ENCODE measurements around the gene SLC7A1. TPM values are rescaled to one million over a fixed set of nuclear protein-coding genes. Genes with fewer than 3 reads are reported as not detected.

SLC7A1 gene
- total and polyA plus RNA-seq, 2 experiments from 2014 or later: 23.0 to 74.7 TPM

DNA sequence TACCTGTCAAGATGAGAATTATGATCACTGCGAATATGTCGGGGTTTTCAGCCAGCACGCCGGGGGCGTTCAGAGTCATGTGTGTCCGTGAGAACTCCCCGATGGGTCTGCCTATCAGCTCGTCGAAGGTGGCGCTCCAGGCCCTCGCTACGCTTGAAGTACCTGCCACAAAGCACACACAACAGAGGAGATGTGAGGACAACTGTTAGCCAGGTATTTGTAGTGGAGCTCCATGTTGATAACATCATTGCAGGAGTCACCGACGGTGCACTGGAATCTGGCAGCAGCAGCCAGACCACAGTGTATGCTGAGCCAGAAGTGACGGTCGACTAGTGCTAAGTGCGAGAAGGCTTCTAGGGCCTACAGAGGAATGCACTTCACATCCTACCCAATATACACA, 62.7 kb downstream of the SLC7A1 start (continued):
- TF ChIP-seq EZH2 (IDR thresholded peaks at IDR 0.05; ENCODE audit: low read depth, unreplicated experiment) (no peak), NANOG (IDR thresholded peaks at IDR 0.05; ENCODE audit: borderline replicate concordance) (no peak), CREB1 (CRISPR knock-in tag; IDR thresholded peaks at IDR 0.05; ENCODE audit: low read depth) (no peak)
- TF ChIP-seq, protein P1, sequence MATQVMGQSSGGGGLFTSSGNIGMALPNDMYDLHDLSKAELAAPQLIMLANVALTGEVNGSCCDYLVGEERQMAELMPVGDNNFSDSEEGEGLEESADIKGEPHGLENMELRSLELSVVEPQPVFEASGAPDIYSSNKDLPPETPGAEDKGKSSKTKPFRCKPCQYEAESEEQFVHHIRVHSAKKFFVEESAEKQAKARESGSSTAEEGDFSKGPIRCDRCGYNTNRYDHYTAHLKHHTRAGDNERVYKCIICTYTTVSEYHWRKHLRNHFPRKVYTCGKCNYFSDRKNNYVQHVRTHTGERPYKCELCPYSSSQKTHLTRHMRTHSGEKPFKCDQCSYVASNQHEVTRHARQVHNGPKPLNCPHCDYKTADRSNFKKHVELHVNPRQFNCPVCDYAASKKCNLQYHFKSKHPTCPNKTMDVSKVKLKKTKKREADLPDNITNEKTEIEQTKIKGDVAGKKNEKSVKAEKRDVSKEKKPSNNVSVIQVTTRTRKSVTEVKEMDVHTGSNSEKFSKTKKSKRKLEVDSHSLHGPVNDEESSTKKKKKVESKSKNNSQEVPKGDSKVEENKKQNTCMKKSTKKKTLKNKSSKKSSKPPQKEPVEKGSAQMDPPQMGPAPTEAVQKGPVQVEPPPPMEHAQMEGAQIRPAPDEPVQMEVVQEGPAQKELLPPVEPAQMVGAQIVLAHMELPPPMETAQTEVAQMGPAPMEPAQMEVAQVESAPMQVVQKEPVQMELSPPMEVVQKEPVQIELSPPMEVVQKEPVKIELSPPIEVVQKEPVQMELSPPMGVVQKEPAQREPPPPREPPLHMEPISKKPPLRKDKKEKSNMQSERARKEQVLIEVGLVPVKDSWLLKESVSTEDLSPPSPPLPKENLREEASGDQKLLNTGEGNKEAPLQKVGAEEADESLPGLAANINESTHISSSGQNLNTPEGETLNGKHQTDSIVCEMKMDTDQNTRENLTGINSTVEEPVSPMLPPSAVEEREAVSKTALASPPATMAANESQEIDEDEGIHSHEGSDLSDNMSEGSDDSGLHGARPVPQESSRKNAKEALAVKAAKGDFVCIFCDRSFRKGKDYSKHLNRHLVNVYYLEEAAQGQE (IDR thresholded peaks at IDR 0.05; ENCODE audit: unreplicated experiment): no peak

DNA sequence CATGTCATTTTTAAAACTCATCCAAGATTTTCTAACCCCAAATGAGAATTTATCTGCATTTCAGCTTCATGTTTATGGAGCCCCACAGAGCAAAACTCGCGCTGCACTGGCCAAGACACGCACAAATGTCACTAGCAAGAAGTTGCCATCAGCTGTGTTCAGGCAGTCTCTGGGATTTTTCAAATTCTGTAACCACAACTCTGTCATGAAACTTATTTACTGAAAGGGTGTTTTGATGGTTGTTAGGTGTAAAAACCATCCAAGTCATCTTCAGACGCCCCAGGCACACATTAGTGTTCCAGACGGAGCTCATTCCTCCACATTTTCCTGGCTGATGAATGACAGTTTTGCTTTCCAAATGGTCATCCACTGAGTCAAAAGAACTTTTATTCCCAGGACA, 63.4 kb downstream of the SLC7A1 start:
- H3K27ac ChIP-seq (ENCODE audit: low read depth): no peak overlapping the region
- peaks cover 61% of the 10 kb centered on the region for H3K36me3 ChIP-seq (ENCODE audit: insufficient read depth)
- no peaks in the 10 kb centered on the region for H3F3A ChIP-seq (replicated peaks; ENCODE audit: low read depth)
- ATAC-seq (no peak), DNase-seq (ENCODE audit: low spot score) (no peak)
- no peak overlapping the region for H3K4me2 ChIP-seq
- no peaks in the 10 kb centered on the region for H3K9me2 ChIP-seq (ENCODE audit: insufficient read depth)
- no peak overlapping the region for H3K4me3 ChIP-seq
- Mint-ChIP-seq H3K9me3 (no peaks in the 10 kb centered on the region), H3K36me3 (ENCODE audit: low read depth) (peaks cover 86% of the 10 kb centered on the region), H3K27ac (no peak overlapping the region), H3K4me1 (no peaks in the 10 kb centered on the region), H3K4me3 (no peak overlapping the region), H3K27me3 (ENCODE audit: insufficient read depth, low read depth, poor library complexity) (peaks cover 8% of the 10 kb centered on the region)
- H2AFZ ChIP-seq: no peak overlapping the region
- H4K20me1 ChIP-seq (replicated peaks; ENCODE audit: insufficient read depth): peaks cover 17% of the 10 kb centered on the region
- H3K27me3 ChIP-seq (ENCODE audit: insufficient read depth): no peaks in the 10 kb centered on the region
- H3K79me2 ChIP-seq (replicated peaks; ENCODE audit: insufficient read depth): peaks cover 55% of the 10 kb centered on the region
- H3K4me1 ChIP-seq (ENCODE audit: insufficient read depth): no peaks in the 10 kb centered on the region
- TF ChIP-seq, protein P2, sequence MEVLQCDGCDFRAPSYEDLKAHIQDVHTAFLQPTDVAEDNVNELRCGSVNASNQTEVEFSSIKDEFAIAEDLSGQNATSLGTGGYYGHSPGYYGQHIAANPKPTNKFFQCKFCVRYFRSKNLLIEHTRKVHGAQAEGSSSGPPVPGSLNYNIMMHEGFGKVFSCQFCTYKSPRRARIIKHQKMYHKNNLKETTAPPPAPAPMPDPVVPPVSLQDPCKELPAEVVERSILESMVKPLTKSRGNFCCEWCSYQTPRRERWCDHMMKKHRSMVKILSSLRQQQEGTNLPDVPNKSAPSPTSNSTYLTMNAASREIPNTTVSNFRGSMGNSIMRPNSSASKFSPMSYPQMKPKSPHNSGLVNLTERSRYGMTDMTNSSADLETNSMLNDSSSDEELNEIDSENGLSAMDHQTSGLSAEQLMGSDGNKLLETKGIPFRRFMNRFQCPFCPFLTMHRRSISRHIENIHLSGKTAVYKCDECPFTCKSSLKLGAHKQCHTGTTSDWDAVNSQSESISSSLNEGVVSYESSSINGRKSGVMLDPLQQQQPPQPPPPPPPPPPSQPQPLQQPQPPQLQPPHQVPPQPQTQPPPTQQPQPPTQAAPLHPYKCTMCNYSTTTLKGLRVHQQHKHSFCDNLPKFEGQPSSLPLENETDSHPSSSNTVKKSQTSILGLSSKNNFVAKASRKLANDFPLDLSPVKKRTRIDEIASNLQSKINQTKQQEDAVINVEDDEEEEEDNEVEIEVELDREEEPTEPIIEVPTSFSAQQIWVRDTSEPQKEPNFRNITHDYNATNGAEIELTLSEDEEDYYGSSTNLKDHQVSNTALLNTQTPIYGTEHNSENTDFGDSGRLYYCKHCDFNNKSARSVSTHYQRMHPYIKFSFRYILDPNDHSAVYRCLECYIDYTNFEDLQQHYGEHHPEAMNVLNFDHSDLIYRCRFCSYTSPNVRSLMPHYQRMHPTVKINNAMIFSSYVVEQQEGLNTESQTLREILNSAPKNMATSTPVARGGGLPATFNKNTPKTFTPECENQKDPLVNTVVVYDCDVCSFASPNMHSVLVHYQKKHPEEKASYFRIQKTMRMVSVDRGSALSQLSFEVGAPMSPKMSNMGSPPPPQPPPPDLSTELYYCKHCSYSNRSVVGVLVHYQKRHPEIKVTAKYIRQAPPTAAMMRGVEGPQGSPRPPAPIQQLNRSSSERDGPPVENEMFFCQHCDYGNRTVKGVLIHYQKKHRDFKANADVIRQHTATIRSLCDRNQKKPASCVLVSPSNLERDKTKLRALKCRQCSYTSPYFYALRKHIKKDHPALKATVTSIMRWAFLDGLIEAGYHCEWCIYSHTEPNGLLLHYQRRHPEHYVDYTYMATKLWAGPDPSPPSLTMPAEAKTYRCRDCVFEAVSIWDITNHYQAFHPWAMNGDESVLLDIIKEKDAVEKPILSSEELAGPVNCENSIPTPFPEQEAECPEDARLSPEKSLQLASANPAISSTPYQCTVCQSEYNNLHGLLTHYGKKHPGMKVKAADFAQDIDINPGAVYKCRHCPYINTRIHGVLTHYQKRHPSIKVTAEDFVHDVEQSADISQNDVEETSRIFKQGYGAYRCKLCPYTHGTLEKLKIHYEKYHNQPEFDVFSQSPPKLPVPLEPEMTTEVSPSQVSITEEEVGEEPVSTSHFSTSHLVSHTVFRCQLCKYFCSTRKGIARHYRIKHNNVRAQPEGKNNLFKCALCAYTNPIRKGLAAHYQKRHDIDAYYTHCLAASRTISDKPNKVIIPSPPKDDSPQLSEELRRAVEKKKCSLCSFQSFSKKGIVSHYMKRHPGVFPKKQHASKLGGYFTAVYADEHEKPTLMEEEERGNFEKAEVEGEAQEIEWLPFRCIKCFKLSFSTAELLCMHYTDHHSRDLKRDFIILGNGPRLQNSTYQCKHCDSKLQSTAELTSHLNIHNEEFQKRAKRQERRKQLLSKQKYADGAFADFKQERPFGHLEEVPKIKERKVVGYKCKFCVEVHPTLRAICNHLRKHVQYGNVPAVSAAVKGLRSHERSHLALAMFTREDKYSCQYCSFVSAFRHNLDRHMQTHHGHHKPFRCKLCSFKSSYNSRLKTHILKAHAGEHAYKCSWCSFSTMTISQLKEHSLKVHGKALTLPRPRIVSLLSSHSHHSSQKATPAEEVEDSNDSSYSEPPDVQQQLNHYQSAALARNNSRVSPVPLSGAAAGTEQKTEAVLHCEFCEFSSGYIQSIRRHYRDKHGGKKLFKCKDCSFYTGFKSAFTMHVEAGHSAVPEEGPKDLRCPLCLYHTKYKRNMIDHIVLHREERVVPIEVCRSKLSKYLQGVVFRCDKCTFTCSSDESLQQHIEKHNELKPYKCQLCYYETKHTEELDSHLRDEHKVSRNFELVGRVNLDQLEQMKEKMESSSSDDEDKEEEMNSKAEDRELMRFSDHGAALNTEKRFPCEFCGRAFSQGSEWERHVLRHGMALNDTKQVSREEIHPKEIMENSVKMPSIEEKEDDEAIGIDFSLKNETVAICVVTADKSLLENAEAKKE (CRISPR knock-in tag; IDR thresholded peaks at IDR 0.05): no peak
- TF ChIP-seq EZH2 (IDR thresholded peaks at IDR 0.05; ENCODE audit: low read depth, unreplicated experiment): no peak
- TF ChIP-seq, protein P3, sequence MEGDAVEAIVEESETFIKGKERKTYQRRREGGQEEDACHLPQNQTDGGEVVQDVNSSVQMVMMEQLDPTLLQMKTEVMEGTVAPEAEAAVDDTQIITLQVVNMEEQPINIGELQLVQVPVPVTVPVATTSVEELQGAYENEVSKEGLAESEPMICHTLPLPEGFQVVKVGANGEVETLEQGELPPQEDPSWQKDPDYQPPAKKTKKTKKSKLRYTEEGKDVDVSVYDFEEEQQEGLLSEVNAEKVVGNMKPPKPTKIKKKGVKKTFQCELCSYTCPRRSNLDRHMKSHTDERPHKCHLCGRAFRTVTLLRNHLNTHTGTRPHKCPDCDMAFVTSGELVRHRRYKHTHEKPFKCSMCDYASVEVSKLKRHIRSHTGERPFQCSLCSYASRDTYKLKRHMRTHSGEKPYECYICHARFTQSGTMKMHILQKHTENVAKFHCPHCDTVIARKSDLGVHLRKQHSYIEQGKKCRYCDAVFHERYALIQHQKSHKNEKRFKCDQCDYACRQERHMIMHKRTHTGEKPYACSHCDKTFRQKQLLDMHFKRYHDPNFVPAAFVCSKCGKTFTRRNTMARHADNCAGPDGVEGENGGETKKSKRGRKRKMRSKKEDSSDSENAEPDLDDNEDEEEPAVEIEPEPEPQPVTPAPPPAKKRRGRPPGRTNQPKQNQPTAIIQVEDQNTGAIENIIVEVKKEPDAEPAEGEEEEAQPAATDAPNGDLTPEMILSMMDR (conservative IDR thresholded peaks at IDR 0.05; ENCODE audit: low read depth in 2 of 2): no peak
- TF ChIP-seq, protein P1 (IDR thresholded peaks at IDR 0.05; ENCODE audit: unreplicated experiment): no peak
- TF ChIP-seq EZH2phosphoT487 (IDR thresholded peaks at IDR 0.05; ENCODE audit: unreplicated experiment): no peak
- TF ChIP-seq STAT1 (IDR thresholded peaks at IDR 0.05; ENCODE audit: unreplicated experiment): no peak
- no peak for TF ChIP-seq POLR2AphosphoS5 (IDR thresholded peaks at IDR 0.05; ENCODE audit: low read depth)
